Body of pancreas (tissue), 4 donors: ENCODE measurements around the gene ABCG2.

Experiments used
- POLR2A ChIP-seq, 3 donors: fragments of 450-650 bp; IDR thresholded peaks; one replicate each; pipeline ENCODE4 v1.6.1; 2016; ENCODE audit warnings: antibody characterized with exemption in 3 of 3, mild to moderate bottlenecking in 2 of 3
- TF ChIP-seq, protein P1 (sequence below), 7 experiments: fragments of 450-650 bp in 4 of 7; fragments of 200-600 bp in 3 of 7; sonication (generic) in 3 of 7; IDR thresholded peaks; one replicate each; pipeline ENCODE4 v1.5.1; 2016 to 2019; ENCODE audit warnings: antibody characterized with exemption in 7 of 7

DNA sequence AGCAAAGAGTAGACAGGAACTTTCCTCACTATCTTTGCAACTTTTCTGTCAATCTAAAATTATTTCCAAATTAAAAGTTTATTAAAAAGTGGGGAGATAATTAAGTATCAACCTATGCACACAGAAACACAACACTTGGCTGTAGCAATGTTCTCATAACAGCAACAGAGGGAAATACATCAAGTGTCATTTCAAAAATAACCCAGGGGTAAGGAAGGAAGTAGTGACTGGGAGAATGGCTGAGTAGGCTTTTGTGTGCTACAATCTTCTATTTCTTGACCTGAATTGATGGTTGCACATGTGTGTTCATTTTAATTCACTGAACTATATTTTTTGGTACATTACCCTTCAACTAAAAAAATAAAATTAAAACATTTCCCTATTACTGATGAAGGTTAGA is 67.5 kb downstream of the ABCG2 start:
- TF ChIP-seq, protein P1, sequence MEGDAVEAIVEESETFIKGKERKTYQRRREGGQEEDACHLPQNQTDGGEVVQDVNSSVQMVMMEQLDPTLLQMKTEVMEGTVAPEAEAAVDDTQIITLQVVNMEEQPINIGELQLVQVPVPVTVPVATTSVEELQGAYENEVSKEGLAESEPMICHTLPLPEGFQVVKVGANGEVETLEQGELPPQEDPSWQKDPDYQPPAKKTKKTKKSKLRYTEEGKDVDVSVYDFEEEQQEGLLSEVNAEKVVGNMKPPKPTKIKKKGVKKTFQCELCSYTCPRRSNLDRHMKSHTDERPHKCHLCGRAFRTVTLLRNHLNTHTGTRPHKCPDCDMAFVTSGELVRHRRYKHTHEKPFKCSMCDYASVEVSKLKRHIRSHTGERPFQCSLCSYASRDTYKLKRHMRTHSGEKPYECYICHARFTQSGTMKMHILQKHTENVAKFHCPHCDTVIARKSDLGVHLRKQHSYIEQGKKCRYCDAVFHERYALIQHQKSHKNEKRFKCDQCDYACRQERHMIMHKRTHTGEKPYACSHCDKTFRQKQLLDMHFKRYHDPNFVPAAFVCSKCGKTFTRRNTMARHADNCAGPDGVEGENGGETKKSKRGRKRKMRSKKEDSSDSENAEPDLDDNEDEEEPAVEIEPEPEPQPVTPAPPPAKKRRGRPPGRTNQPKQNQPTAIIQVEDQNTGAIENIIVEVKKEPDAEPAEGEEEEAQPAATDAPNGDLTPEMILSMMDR (IDR thresholded peaks at IDR 0.05): no peak
- TF ChIP-seq POLR2A (IDR thresholded peaks at IDR 0.05): no peak
